GM18907 (cell line): ENCODE measurements around the gene SHC3.

Experiments
- ATAC-seq: cut with Tn5 transposase; IDR thresholded peaks from one replicate; pipeline ENCODE4 v1.9.1; 2021; ENCODE audit warnings: mild to moderate bottlenecking, moderate library complexity; ENCODE audit not compliant: unreplicated experiment

The SHC3 gene

DNA sequence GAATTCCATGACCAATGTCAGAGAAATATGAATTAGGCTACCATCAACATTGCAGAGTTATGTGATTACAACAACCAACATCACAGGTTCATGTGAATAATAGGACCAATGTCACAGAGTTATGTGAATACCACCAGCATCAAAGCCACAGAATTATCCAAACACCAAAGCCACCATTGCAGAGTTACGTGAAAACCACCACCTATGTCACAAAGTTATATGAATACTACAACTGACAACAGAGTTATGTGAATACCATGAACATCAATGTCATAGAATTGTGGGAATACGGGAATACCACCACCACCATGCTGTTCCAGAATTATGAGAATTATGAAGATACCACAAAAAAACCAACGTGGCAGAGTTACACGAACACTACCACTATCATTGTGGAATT is 64.8 kb downstream of the SHC3 start:
- ATAC-seq: no peak

DNA sequence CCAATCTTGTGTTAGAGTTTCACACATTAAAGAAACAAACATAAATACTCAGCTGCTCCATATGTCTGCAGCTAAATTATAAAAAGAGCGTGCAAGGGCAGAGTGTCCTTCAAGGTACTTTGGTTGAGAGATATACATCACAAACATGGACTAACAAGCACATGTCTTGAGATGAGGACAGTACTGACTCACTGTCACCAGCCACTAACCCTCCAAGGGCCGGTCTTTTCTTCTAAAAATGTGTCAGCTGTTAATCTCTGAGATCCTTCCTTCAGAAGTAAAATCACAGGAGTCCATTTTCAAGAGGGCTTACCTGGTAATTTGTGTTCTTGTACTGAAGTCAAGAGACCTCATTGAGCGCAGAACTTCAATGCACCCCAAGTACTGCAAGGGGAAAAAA is 66.4 kb downstream of the SHC3 start:
- ATAC-seq: no peak

- no peak for ATAC-seq
These were observed 69.0 kb downstream of the SHC3 start for GRCh38 chr9:89109666-89110065.

- ATAC-seq: no peak
These were observed 71.2 kb downstream of the SHC3 start for GRCh38 chr9:89107406-89107805.

DNA sequence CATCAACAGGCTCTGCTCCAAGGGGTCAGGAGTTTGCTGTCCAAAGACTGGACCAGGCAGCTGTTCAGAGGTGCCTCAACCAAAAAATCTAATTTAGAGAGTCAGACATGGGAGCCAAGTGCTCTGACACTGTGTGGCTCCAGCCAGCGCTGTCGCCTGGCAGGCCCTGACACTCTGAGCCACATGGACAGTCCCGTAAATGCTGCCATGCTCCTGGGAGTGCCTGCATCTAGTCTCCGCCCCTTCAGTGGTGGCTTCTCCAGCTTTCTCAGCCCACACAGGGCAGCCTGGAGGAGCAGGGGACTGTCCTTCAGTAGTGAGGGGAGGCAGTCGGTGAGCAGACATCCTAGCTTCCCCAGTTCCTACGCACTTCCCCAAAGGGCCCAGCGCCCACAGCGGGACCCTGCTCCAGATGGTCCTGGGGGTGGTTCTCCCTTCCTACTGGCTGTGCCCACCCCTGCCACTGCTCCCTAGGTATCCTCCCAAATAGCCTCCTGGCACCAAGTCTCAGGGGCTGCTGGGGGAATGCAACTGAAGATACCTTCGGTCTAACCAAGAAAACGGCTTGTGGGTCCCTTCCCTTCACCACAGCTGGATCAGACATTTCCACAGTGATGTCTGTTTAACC is 72.3 kb downstream of the SHC3 start:
- ATAC-seq: no peak

- no peak for ATAC-seq
These were observed 73.8 kb downstream of the SHC3 start for GRCh38 chr9:89104821-89105220.

- ATAC-seq: no peak
These were observed 81.4 kb downstream of the SHC3 start for GRCh38 chr9:89097219-89097618.

GRCh38 chr9:89096807-89097206 is 81.8 kb downstream of the SHC3 start:
- ATAC-seq: no peak

DNA sequence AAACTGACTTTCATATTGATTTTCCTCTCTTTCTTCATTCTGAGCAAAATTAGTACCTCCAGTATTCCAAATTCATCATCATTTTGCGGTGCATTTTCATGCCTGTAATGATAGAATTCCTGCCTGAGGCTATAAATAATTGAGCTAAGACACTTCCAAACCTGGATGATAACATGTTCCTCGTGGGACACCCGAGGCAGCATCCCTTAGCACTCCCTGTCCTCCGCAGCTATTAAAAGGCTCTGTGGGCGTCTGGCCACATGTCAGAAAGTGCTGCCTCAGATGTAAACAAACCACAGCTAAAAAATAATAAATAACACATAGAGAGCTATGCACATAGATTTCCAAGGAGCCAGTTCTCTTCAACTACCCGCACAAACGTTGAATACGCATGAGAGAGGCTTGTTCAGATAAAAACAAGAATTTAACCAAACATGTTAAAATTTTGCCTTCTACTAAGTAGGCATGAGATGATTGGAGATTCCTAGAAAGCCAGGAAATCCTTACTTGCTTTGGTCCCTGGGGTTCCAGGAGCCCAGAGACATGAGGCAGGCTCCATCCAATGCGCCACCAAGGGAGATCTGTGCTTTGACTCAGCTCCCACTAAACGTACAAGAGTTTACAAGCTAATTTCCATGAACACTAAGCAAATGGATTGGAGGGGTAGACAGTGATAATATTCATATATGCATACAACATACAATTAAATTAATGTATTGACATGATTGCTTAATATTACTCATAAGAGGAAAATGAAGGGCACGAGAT is 82.7 kb downstream of the SHC3 start:
- no peak for ATAC-seq

GRCh38 chr9:89093201-89093975 is 85.2 kb downstream of the SHC3 start:
- no peak for ATAC-seq

DNA sequence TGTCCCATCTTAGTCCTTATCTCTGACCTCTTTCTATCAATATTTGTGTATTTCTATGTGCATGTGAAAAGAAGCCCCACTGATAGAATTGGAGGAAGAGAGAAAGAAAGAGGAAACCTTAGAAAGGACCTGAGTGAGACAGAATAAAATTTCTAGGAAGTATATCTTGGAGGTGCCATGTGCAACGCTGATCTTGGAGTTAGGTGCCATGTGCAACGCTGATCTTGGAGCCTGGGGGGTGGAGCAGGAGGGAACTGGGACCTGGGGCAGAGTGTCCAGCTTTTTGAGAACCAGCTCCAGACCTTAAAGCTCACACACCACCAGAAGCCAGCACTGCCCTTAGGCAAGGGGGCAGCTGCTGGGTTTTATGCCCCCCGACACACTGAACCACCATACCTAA is 89.4 kb downstream of the SHC3 start:
- no peak for ATAC-seq

DNA sequence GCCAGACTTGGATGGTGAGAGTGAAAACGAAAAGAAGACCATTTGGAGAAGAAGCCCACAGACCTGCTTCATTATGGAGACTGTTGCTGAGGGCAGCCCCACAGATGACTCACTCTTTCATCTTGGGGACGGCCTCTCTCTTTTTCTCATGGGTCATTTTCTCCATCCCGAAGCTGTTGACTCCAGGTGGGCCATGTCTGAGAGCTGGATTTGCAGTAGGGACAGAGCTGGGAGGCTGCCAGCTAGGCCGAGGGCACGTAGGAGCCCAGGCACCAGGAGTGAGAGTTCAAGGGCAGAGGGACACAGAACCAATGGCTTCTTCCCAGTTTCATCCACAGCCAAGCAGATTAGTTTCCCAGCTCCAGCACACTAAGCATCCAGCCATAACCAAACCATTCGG is 95.0 kb downstream of the SHC3 start:
- ATAC-seq: no peak

GRCh38 chr9:89080193-89080592 is 98.4 kb downstream of the SHC3 start:
- ATAC-seq: no peak

- ATAC-seq: no peak
These were observed 99.2 kb downstream of the SHC3 start for GRCh38 chr9:89079391-89079790.

- no peak for ATAC-seq
These were observed 99.8 kb downstream of the SHC3 start for GRCh38 chr9:89078860-89079259.

DNA sequence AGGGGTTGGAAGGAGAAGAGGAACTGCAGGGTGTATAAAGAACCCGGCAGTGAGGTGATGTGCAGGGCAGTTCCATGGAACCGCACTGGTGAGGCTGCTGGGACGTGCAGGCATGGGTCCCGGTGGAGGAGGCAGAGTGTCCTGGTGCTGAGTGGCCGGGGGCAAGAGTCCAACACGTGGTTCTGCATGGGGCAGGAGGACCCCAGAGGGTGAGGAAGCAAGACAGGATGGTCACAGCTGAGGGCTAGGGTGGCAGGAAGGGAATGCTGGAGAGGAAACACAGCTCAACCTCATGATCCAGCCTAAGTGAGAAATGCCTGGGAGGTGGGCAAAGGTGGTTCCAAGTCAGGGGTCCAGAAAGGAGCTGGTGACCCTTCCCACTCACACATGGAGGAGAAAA is 100.2 kb downstream of the SHC3 start:
- ATAC-seq: no peak

DNA sequence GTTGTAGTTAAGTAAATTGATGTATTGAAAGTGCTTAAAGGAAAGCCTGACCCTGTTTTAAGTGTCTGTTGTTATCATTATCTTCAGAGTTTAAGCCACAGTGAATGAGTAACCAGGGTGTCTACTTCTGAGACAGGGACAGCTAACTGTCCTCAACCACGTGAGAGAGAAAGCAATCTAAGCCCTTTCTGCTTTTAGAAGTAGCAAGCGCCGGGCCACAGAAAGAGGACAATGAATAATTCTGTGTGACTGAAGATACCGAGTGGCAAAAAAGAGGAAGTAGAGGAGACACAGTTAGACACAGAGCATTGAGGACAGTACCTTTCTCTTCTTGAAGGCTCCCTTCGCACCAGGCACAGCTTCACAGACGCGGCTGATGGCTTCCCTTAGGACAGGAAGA is 101.1 kb downstream of the SHC3 start:
- peak; percentile 70 for ATAC-seq

DNA sequence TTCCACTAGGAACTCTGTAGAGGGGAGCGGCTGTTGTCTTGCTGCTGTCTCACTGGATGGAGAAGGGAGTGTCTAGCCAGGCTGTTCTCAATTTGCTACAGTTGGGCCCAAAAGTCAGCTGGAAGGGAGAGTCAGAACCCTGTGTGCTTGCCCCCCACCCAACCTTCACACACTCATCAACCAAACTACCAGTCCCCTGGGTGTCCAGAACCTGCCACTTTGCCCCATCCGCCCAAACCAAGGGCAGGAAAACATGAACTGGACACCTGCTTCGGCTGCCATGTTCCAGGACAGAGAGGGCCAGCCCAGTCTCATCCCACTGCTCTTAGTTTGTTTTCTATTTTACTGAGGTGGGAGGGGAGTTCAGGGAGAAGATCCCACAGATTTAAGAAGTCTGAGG is 105.2 kb downstream of the SHC3 start:
- ATAC-seq: no peak

DNA sequence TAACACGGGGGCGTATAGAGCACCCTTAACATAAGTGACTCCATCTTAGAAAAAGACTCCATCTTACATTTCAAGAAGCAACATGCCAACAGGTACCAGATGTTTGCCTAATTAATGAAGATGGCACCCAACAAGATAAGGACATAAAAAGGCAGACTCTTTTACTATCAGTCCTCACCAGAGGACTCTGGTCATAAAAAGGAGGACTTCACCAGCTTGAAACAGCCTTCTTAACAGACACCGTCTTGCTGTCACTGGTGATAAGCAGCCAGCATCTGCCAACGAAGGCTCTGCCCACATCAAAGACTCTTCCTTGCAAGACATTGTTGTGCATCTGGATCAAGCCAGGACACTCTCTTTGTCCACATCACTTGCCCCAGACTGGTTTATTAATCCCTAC is 107.0 kb downstream of the SHC3 start:
- no peak for ATAC-seq

DNA sequence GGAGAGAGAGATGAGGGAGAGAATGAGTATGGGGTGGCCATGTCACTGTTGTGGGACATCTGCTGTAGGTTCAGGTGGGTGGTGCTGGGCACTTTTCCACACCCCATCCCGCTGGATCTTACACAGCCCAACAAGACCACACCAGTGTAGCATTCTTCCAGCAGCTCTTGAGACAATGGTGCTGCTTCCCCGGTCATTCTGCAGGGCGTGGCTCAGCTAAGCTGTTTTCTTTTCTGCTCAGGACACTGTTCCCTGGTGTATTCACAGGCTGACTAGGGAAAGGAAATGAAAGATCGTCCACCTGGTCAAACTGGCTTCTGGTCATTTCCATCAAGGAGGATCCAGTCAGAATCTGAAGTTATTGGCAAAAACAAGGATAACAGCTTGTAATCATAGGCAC is 111.8 kb downstream of the SHC3 start:
- ATAC-seq: no peak

DNA sequence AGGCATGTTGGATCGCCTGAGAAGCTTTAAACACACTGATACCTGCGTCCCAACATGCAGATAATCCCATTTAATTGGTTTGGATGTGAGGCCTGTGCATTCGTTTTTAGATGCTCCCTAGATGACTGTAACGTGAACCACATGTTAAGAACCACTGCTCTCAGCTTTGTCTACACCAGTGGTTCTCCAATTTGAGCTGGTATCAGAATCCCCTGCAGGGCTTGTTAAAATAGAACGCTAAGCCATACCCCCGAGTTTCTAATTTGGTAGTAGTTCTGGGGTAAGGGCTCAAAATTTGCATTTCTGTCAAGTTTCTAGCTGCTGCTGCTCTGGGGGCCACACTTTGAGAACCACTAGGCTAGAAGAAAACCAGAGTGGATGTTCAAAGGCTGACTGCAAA is 112.7 kb downstream of the SHC3 start:
- no peak for ATAC-seq

DNA sequence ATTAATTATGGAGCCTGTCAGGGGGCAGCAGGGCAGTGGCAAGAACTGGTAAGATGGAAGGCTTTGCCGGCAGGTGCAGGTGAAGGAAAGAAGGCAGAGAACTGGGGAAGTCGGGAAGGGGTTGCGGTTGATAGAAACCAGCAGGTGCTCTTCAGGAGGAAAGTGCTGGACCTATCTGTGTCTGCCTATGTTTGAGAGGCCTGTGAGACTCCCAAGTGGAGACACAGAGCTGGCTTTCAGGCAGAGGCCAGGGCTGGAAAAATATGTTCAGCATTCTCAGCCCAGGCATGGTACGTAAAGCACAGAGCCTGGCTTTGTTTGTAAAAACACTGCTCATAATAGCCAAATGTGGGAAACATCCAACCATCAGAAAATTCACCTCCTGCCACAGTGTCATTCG is 117.8 kb downstream of the SHC3 start:
- ATAC-seq: no peak
